H1 (cell line): ENCODE results near the gene ARL8A. TPM values are rescaled to one million over a fixed set of nuclear protein-coding genes. Genes with fewer than 3 reads are reported as not detected.

ENCODE experiments used
- CTCF ChIA-PET: fragments of 300-600 bp; sonication (Branson Sonifier 250); formaldehyde crosslinking; loops from one replicate; lab custom pipeline; 2021; ENCODE audit not compliant: partially characterized antibody; lab: Charles Lee
- POLR2A ChIA-PET: fragments of 300-600 bp; sonication (Branson Sonifier 250); formaldehyde crosslinking; loops from one replicate; lab custom pipeline; 2021; ENCODE audit warnings: inconsistent platforms; ENCODE audit not compliant: partially characterized antibody; lab: Charles Lee
- DNase-seq, 2 experiments: peaks; one replicate each; pipeline versions ENCODE4 v3.0.0 to v3.0.0-alpha.2; 2010 to 2022; ENCODE audit warnings: low spot score in 2 of 2, low read depth in 1 of 2, mixed read lengths in 1 of 2
- FAIRE-seq: peaks from 2 replicates; lab custom pipeline; 2011; peaks lifted over from hg19 to GRCh38; lab: Jason Lieb, UNC
- H2AFZ ChIP-seq: 2 replicates; pipeline ENCODE4 v1.8.1; 2012; ENCODE audit warnings: low read length, inconsistent platforms
- H2AK5ac ChIP-seq: 2 replicates; pipeline ENCODE4 v1.6.1; 2013; ENCODE audit warnings: low read depth, low read length
- H2BK120ac ChIP-seq: replicated peaks from 2 replicates; pipeline ENCODE3; 2013; ENCODE audit warnings: low read depth, low read length, inconsistent platforms
- H2BK12ac ChIP-seq: 2 replicates; pipeline ENCODE4 v1.6.1; 2013; ENCODE audit warnings: low read depth, low read length
- H2BK15ac ChIP-seq: 2 replicates; pipeline ENCODE4 v1.6.1; 2013; ENCODE audit warnings: low read length
- H2BK20ac ChIP-seq: 2 replicates; pipeline ENCODE4 v1.6.1; 2013; ENCODE audit warnings: low read length
- H2BK5ac ChIP-seq: 2 replicates; pipeline ENCODE4 v1.6.1; 2013; ENCODE audit warnings: low read depth, low read length
- H3K14ac ChIP-seq: 2 replicates; pipeline ENCODE4 v1.6.1; 2013; ENCODE audit warnings: inconsistent platforms; ENCODE audit not compliant: insufficient read length
- H3K18ac ChIP-seq: 2 replicates; pipeline ENCODE4 v1.6.1; 2013; ENCODE audit warnings: low read length; ENCODE audit errors: extremely low read depth
- H3K23ac ChIP-seq: 2 replicates; pipeline ENCODE4 v1.6.1; 2013; ENCODE audit warnings: inconsistent platforms; ENCODE audit not compliant: insufficient read length
- H3K23me2 ChIP-seq: 2 replicates; pipeline ENCODE4 v1.6.1; 2013; ENCODE audit warnings: low read depth, low read length
- H3K27ac ChIP-seq: 2 replicates; pipeline ENCODE4 v1.6.1; 2011; ENCODE audit warnings: low read depth, low read length, inconsistent platforms
- H3K27me3 ChIP-seq, 4 experiments: replicated peaks in 1 of 4; 1 replicate in 1 of 4; 2 replicates in 3 of 4; pipeline versions ENCODE4 v1.6.1 to v1.8.1; 2011 to 2013; ENCODE audit warnings: low read length in 3 of 4, mild to moderate bottlenecking in 3 of 4, inconsistent platforms in 2 of 4, mixed read lengths in 2 of 4, moderate library complexity in 1 of 4; ENCODE audit not compliant: control insufficient read depth in 3 of 4, insufficient read depth in 3 of 4; ENCODE audit errors: extremely low read depth in 1 of 4
- H3K36me3 ChIP-seq, 4 experiments: 2 replicates each; pipeline versions ENCODE4 v1.6.1 to v1.8.1; 2011 to 2013; ENCODE audit warnings: mild to moderate bottlenecking in 4 of 4, low read length in 3 of 4, moderate library complexity in 2 of 4, control low read depth in 1 of 4, inconsistent platforms in 1 of 4; ENCODE audit not compliant: insufficient read depth in 4 of 4, control insufficient read depth in 2 of 4
- H3K4ac ChIP-seq: replicated peaks from 2 replicates; pipeline ENCODE3; 2013; ENCODE audit warnings: low read length, low read depth, mixed read lengths, inconsistent platforms; ENCODE audit not compliant: insufficient read length
- H3K4me1 ChIP-seq, 4 experiments: replicated peaks in 1 of 4; 1 replicate in 1 of 4; 2 replicates in 3 of 4; pipeline versions ENCODE4 v1.6.1 to v1.8.1; 2011 to 2013; ENCODE audit warnings: low read length in 3 of 4, inconsistent platforms in 2 of 4, mixed read lengths in 1 of 4; ENCODE audit not compliant: insufficient read depth in 4 of 4, control insufficient read depth in 3 of 4
- H3K4me2 ChIP-seq, 2 experiments: 2 replicates each; pipeline versions ENCODE4 v1.6.1 to v1.8.1; 2011 to 2013; ENCODE audit warnings: low read depth in 2 of 2, low read length in 2 of 2, control low read depth in 1 of 2, inconsistent platforms in 1 of 2, mild to moderate bottlenecking in 1 of 2; ENCODE audit not compliant: insufficient read depth in 1 of 2
- H3K4me3 ChIP-seq, 4 experiments: fragments of 200-600, 300-600 bp in 1 of 4; sonication (generic), shearing (Covaris generic), sonication (Bioruptor Twin) in 1 of 4; 2 replicates each; pipeline versions ENCODE4 v1.5.1 to v1.8.1; 2011 to 2016; ENCODE audit warnings: low read length in 4 of 4, low read depth in 3 of 4, control low read depth in 2 of 4, inconsistent platforms in 2 of 4, mild to moderate bottlenecking in 2 of 4, mixed read lengths in 1 of 4, moderate library complexity in 1 of 4; ENCODE audit not compliant: insufficient read depth in 2 of 4; ENCODE audit errors: extremely low read depth in 1 of 4
- H3K56ac ChIP-seq: replicated peaks from 2 replicates; pipeline ENCODE3; 2013; ENCODE audit warnings: low read depth, mild to moderate bottlenecking, mixed read lengths, low read length, inconsistent platforms; ENCODE audit not compliant: insufficient read length
- H3K79me1 ChIP-seq: 2 replicates; pipeline ENCODE4 v1.6.1; 2013; ENCODE audit warnings: low read depth, low read length, control low read depth
- H3K79me2 ChIP-seq, 2 experiments: 2 replicates each; pipeline versions ENCODE4 v1.6.1 to v1.8.1; 2012 to 2013; ENCODE audit warnings: low read length in 2 of 2, mild to moderate bottlenecking in 2 of 2, inconsistent platforms in 1 of 2; ENCODE audit not compliant: insufficient read depth in 2 of 2, control insufficient read depth in 1 of 2
- H3K9ac ChIP-seq, 4 experiments: replicated peaks in 1 of 4; 1 replicate in 1 of 4; 2 replicates in 3 of 4; pipeline versions ENCODE4 v1.6.1 to v1.8.1; 2011 to 2013; ENCODE audit warnings: low read depth in 3 of 4, low read length in 3 of 4, control low read depth in 2 of 4, mild to moderate bottlenecking in 2 of 4, moderate library complexity in 2 of 4, inconsistent platforms in 1 of 4; ENCODE audit errors: extremely low read depth in 1 of 4
- H3K9me3 ChIP-seq, 2 experiments: 2 replicates each; pipeline versions ENCODE4 v1.6.1 to v1.8.1; 2012 to 2013; ENCODE audit warnings: mild to moderate bottlenecking in 2 of 2, moderate library complexity in 2 of 2, control low read depth in 1 of 2, inconsistent platforms in 1 of 2, low read depth in 1 of 2, low read length in 1 of 2, mixed read lengths in 1 of 2; ENCODE audit not compliant: insufficient read depth in 2 of 2
- H4K20me1 ChIP-seq, 2 experiments: replicated peaks in 1 of 2; 2 replicates each; pipeline versions ENCODE3 to v1.8.1; 2011 to 2013; ENCODE audit warnings: inconsistent platforms in 2 of 2, low read length in 2 of 2, mild to moderate bottlenecking in 1 of 2; ENCODE audit not compliant: insufficient read depth in 2 of 2, control insufficient read depth in 1 of 2
- H4K5ac ChIP-seq: 2 replicates; pipeline ENCODE4 v1.6.1; 2013; ENCODE audit warnings: low read length, low read depth, mixed read lengths, inconsistent platforms; ENCODE audit not compliant: insufficient read length
- H4K8ac ChIP-seq: 2 replicates; pipeline ENCODE4 v1.8.0; 2013; ENCODE audit warnings: mild to moderate bottlenecking, moderate library complexity, low read length, inconsistent platforms; ENCODE audit not compliant: insufficient read depth; ENCODE audit errors: extremely low read depth
- H4K91ac ChIP-seq: replicated peaks from 2 replicates; pipeline ENCODE3; 2013; ENCODE audit warnings: low read length, mixed read lengths, inconsistent platforms; ENCODE audit not compliant: insufficient read length
- ASH2L ChIP-seq: fragments of 200-600, 300-600 bp; sonication (generic); IDR thresholded peaks from one replicate; pipeline ENCODE4 v1.7.1; 2017; ENCODE audit warnings: low read length
- ATF3 ChIP-seq: IDR thresholded peaks from 2 replicates; pipeline ENCODE4 v1.6.1; 2011; ENCODE audit warnings: low read depth, mild to moderate bottlenecking, low read length; ENCODE audit not compliant: insufficient read depth
- CBX5 ChIP-seq: fragments of 300-800, 300-1000 bp; sonication (generic); IDR thresholded peaks from 2 replicates; pipeline ENCODE4 v1.7.1; 2016; ENCODE audit warnings: antibody characterized with exemption, low read length, low read depth
- CEBPB ChIP-seq: IDR thresholded peaks from 2 replicates; pipeline ENCODE4 v1.6.1; 2012; ENCODE audit warnings: low read depth, low read length
- CHD1 ChIP-seq: IDR thresholded peaks from 2 replicates; pipeline ENCODE4 v1.6.1; 2012; ENCODE audit warnings: low read depth, low read length, improper control_type of control experiment
- CHD2 ChIP-seq: IDR thresholded peaks from 2 replicates; pipeline ENCODE4 v1.6.1; 2012; ENCODE audit warnings: low read length, improper control_type of control experiment
- EZH2 ChIP-seq: fragments of 200-600 bp; sonication (generic); IDR thresholded peaks from 2 replicates; pipeline ENCODE4 v1.7.1; 2012; ENCODE audit warnings: low read depth, mild to moderate bottlenecking, moderate library complexity, low read length, inconsistent platforms; ENCODE audit not compliant: severe bottlenecking
- GTF2F1 ChIP-seq: IDR thresholded peaks from 2 replicates; pipeline ENCODE4 v1.6.1; 2012; ENCODE audit warnings: low read depth, low read length, improper control_type of control experiment, borderline replicate concordance
- JUN ChIP-seq: IDR thresholded peaks from 2 replicates; pipeline ENCODE4 v1.6.1; 2011; ENCODE audit warnings: low read depth, mild to moderate bottlenecking, improper control_type of control experiment, low read length
- POU5F1 ChIP-seq: IDR thresholded peaks from 2 replicates; pipeline ENCODE4 v1.6.1; 2011; ENCODE audit warnings: low read depth, mild to moderate bottlenecking, low read length, moderate library complexity
- RAD21 ChIP-seq, 2 experiments: IDR thresholded peaks in 1 of 2; conservative IDR thresholded peaks in 1 of 2; 2 replicates each; pipeline ENCODE4 v1.6.1; 2011; ENCODE audit warnings: low read depth in 2 of 2, low read length in 2 of 2, improper control_type of control experiment in 1 of 2, inconsistent platforms in 1 of 2, mild to moderate bottlenecking in 1 of 2, moderate library complexity in 1 of 2
- RNF2 ChIP-seq: fragments of 200-900, 300-1000 bp; sonication (generic); IDR thresholded peaks from 2 replicates; pipeline ENCODE4 v1.7.1; 2016; ENCODE audit warnings: borderline replicate concordance, low read depth, mild to moderate bottlenecking, antibody characterized with exemption, low read length; ENCODE audit not compliant: poor library complexity, severe bottlenecking; ENCODE audit errors: missing control alignments
- SIN3A ChIP-seq, 2 experiments: IDR thresholded peaks in 1 of 2; conservative IDR thresholded peaks in 1 of 2; 2 replicates each; pipeline ENCODE4 v1.6.1; 2011 to 2012; ENCODE audit warnings: low read length in 2 of 2, improper control_type of control experiment in 1 of 2, low read depth in 1 of 2, mild to moderate bottlenecking in 1 of 2
- WGBS, 2 experiments: shearing (Covaris generic) in 1 of 2; methylation state at CpG; one replicate each; pipeline versions ENCODE4 v1.1.6 to v1.1.7; 2013 to 2015; ENCODE audit warnings: low lambda C conversion rate in 2 of 2, mixed read lengths in 2 of 2, inconsistent platforms in 1 of 2, low coverage in 1 of 2, missing lambda C conversion rate in 1 of 2; ENCODE audit not compliant: insufficient replicate concordance in 2 of 2, insufficient coverage in 1 of 2, insufficient read length in 1 of 2; ENCODE audit errors: extremely low coverage in 1 of 2, missing lambda C conversion rate in 1 of 2; 5-methylcytosine and 5-hydroxymethylcytosine counted together
- polyA plus RNA-seq, 7 experiments: library from polyadenylated mRNA; depleted of rRNA in 3 of 7; stranded (reverse) in 5 of 7; unstranded in 2 of 7; fragments of >200 nt in 5 of 7; fragments of 200-250 nt in 2 of 7; gene quantifications; 1 replicate in 5 of 7; 2 replicates in 1 of 7; 4 replicates in 1 of 7; pipeline versions ENCODE4 v1.2.1 to v1.2.3, GENCODE V29; 2011 to 2013; ENCODE audit warnings: missing spikeins in 2 of 7, mixed read lengths in 2 of 7
- total RNA-seq: library from RNA; stranded (reverse); fragmentation: NEBNext Ultra II Directional; extraction: Animal tissue kit (Norgen Biotek cat#: 25700); gene quantifications from 2 replicates; pipeline ENCODE4 v1.2.1, GENCODE V29; 2021

ARL8A gene
- total and polyA plus RNA-seq, 2 of the 8 experiments (the other 6 are each of a cell fraction or from before 2014, with no cell fraction given): 40.3 to 58.7 TPM

DNA sequence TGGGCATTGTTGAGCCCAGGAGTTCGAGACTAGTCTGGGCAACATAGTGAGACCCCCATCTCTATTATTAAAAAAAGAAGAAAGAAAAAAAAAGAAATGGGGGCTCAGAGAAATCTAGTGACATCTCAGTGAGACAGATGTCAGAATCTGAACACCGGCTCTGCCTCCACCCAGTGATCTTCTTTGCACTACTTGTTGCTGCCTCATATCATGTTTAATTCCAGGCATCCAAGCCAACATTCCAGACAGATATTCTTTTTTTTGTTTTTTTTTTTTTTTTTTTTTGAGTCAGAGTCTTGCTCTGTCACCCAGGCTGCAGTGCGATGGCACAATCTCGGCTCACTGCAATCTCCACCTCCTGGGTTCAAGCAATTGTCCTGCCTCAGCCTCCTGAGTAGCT lies 5.0 kb upstream of the ARL8A start:
- no peak overlapping the region for H2BK15ac ChIP-seq
- H3K27me3 ChIP-seq: peaks cover 0 to 7% (median 2%) of the 10 kb centered on the region in 4 experiments; a peak in 3 of 7 replicates
- DNase-seq (no peak), FAIRE-seq (no peak)
- H3K4me3 ChIP-seq: no peak overlapping the region
- no peak overlapping the region for H2BK120ac ChIP-seq
- no peaks in the 10 kb centered on the region for H3K79me2 ChIP-seq
- no peaks in the 10 kb centered on the region for H3K9me3 ChIP-seq
- H4K20me1 ChIP-seq: no peaks in the 10 kb centered on the region
- H3K27ac ChIP-seq: no peak overlapping the region
- no peak overlapping the region for H2AK5ac ChIP-seq
- H4K91ac ChIP-seq: no peak overlapping the region
- no peak overlapping the region for H2BK5ac ChIP-seq
- no peak overlapping the region for H3K14ac ChIP-seq
- H3K36me3 ChIP-seq: no peaks in the 10 kb centered on the region
- H2AFZ ChIP-seq: no peak overlapping the region
- H3K9ac ChIP-seq: no peak overlapping the region
- 88% methylated on average over 4 of the region's 4 CpGs; no CpG with 5 or more reads in 1 of the 2 experiments for WGBS, 2 experiments
- H2BK20ac ChIP-seq: no peak overlapping the region
- CTCF ChIA-PET: interaction anchor here (0.5 to 1.2 kb wide), 6 partner anchors 9 to 484 kb away, joined by 3 to 6 read pairs (median 3); no protein-coding TSS in a partner anchor
- no peak overlapping the region for H3K23ac ChIP-seq
- no peak overlapping the region for H3K4me2 ChIP-seq
- H3K4me1 ChIP-seq: peaks cover 3 to 6% (median 4%) of the 10 kb centered on the region in 4 experiments; a peak in 5 of 7 replicates
- POLR2A ChIA-PET: no interaction called here
- H3K23me2 ChIP-seq: peaks cover 4% of the 10 kb centered on the region; the same call in 1 of the 2 replicates
- no peak overlapping the region for H2BK12ac ChIP-seq
- no peaks in the 10 kb centered on the region for H3K79me1 ChIP-seq
- H4K5ac ChIP-seq: no peak overlapping the region
- no peak overlapping the region for H3K56ac ChIP-seq
- H3K4ac ChIP-seq: no peak overlapping the region
- H4K8ac ChIP-seq: no peak overlapping the region
- no peak overlapping the region for H3K18ac ChIP-seq
- no peak for TF ChIP-seq CHD1
- no peak for TF ChIP-seq GTF2F1
- TF ChIP-seq JUN: no peak
- no peak for TF ChIP-seq ATF3
- no peak for TF ChIP-seq SIN3A (conservative IDR thresholded peaks at IDR 0.05 in 1 of 2, IDR thresholded peaks at IDR 0.05 in 1 of 2; ENCODE audit: low read depth in 1 of 2, low read length in 2 of 2)
- no peak for TF ChIP-seq EZH2
- no peak for TF ChIP-seq POU5F1
- TF ChIP-seq CHD2: no peak
- TF ChIP-seq RAD21 (IDR thresholded peaks at IDR 0.05 in 1 of 2, conservative IDR thresholded peaks at IDR 0.05 in 1 of 2; ENCODE audit: low read depth in 2 of 2, low read length in 2 of 2): no peak
- no peak for TF ChIP-seq RNF2
- TF ChIP-seq CBX5: no peak
- no peak for TF ChIP-seq CEBPB
- TF ChIP-seq ASH2L: no peak
